Neural cell (in vitro differentiated cells): ENCODE measurements around the gene JUND. TPM values are rescaled to one million over a fixed set of nuclear protein-coding genes. Genes with fewer than 3 reads are reported as not detected.

Source experiments
- H2AFZ ChIP-seq: fragments of 200-600, 300-800 bp; sonication (generic), shearing (Covaris generic); 2 replicates; pipeline ENCODE4 v1.6.0; 2014; ENCODE audit warnings: low read depth, mild to moderate bottlenecking, antibody characterized with exemption, low read length, moderate library complexity
- H3F3A ChIP-seq: fragments of 200-600 bp; shearing (Covaris generic); 2 replicates; pipeline ENCODE4 v1.6.1; 2016; ENCODE audit warnings: mild to moderate bottlenecking, moderate library complexity, mixed read lengths, antibody characterized with exemption, low read length; ENCODE audit not compliant: insufficient read depth, poor library complexity, severe bottlenecking
- H3K27ac ChIP-seq: fragments of 200-600, 300-800 bp; sonication (generic), shearing (Covaris generic); 2 replicates; pipeline ENCODE4 v1.5.1; 2014; ENCODE audit warnings: mild to moderate bottlenecking, low read length, moderate library complexity
- H3K27me3 ChIP-seq: fragments of 300-800, 200-600 bp; sonication (generic), shearing (Covaris generic); 2 replicates; pipeline ENCODE4 v1.6.0; 2014; ENCODE audit warnings: mild to moderate bottlenecking, low read depth, low read length, moderate library complexity; ENCODE audit not compliant: insufficient read depth
- H3K36me3 ChIP-seq: fragments of 300-800, 200-600 bp; sonication (generic), shearing (Covaris generic); 2 replicates; pipeline ENCODE4 v1.5.1; 2014; ENCODE audit warnings: mild to moderate bottlenecking, antibody characterized with exemption, low read length, moderate library complexity; ENCODE audit not compliant: insufficient read depth
- H3K4me2 ChIP-seq: fragments of 300-800, 200-600 bp; sonication (generic), shearing (Covaris generic); 2 replicates; pipeline ENCODE4 v1.6.0; 2014; ENCODE audit warnings: mild to moderate bottlenecking, low read length
- H3K4me3 ChIP-seq: fragments of 300-800, 200-600 bp; sonication (generic), shearing (Covaris generic); 2 replicates; pipeline ENCODE4 v1.5.1; 2014; ENCODE audit warnings: mild to moderate bottlenecking, low read length, moderate library complexity
- H3K79me2 ChIP-seq: fragments of 200-600 bp; shearing (Covaris generic); replicated peaks from 2 replicates; pipeline ENCODE4 v1.6.0; 2014; ENCODE audit warnings: mild to moderate bottlenecking, low read length, moderate library complexity; ENCODE audit not compliant: insufficient read depth
- H3K9ac ChIP-seq: fragments of 300-800, 200-600 bp; sonication (generic), shearing (Covaris generic); 2 replicates; pipeline ENCODE4 v1.6.1; 2016; ENCODE audit warnings: mild to moderate bottlenecking, low read length, mixed read lengths
- H3K9me2 ChIP-seq: fragments of 200-600 bp; shearing (Covaris generic); 2 replicates; pipeline ENCODE4 v1.6.1; 2016; ENCODE audit warnings: mild to moderate bottlenecking, low read length, mixed read lengths; ENCODE audit not compliant: insufficient read depth
- H3K9me3 ChIP-seq: fragments of 200-600, 300-800 bp; sonication (generic), shearing (Covaris generic); 2 replicates; pipeline ENCODE4 v1.6.1; 2016; ENCODE audit warnings: mild to moderate bottlenecking, mixed run types, low read length, moderate library complexity, mixed read lengths
- H4K20me1 ChIP-seq: fragments of 200-600 bp; shearing (Covaris generic); 2 replicates; pipeline ENCODE4 v1.6.1; 2016; ENCODE audit warnings: mild to moderate bottlenecking, mixed run types; ENCODE audit not compliant: insufficient read depth
- EZH2 ChIP-seq: fragments of 200-600, 300-800 bp; shearing (Covaris generic), sonication (generic); IDR thresholded peaks from 2 replicates; pipeline ENCODE4 v1.6.1; 2014; ENCODE audit warnings: antibody characterized with exemption, low read length, borderline replicate concordance, mild to moderate bottlenecking; ENCODE audit not compliant: insufficient read depth, poor library complexity, severe bottlenecking
- MXI1 ChIP-seq: fragments of 450-650 bp; conservative IDR thresholded peaks from 2 replicates; pipeline ENCODE4 v1.6.1; 2014; ENCODE audit warnings: antibody characterized with exemption, mild to moderate bottlenecking; ENCODE audit not compliant: poor library complexity, severe bottlenecking
- POLR2AphosphoS5 ChIP-seq: IDR thresholded peaks from 2 replicates; pipeline ENCODE4 v1.6.1; 2012
- RAD21 ChIP-seq: fragments of 450-650 bp; conservative IDR thresholded peaks from 2 replicates; pipeline ENCODE4 v1.6.1; 2014; ENCODE audit warnings: antibody characterized with exemption, mild to moderate bottlenecking, moderate library complexity
- SMC3 ChIP-seq: fragments of 450-650 bp; conservative IDR thresholded peaks from 2 replicates; pipeline ENCODE4 v1.6.1; 2014; ENCODE audit warnings: antibody characterized with exemption, mild to moderate bottlenecking, moderate library complexity; ENCODE audit not compliant: poor library complexity
- TAF1 ChIP-seq: IDR thresholded peaks from 2 replicates; pipeline ENCODE4 v1.6.1; 2012; ENCODE audit warnings: low read depth
- polyA plus RNA-seq: library from polyadenylated mRNA; depleted of rRNA; stranded (reverse); fragments of >200 nt; gene quantifications from 2 replicates; pipeline ENCODE4 v1.2.3, GENCODE V29; 2014
- TF ChIP-seq, protein P1 (sequence below): fragments of 450-650 bp; IDR thresholded peaks from 2 replicates; pipeline ENCODE4 v1.5.1; 2014; ENCODE audit warnings: antibody characterized with exemption, mild to moderate bottlenecking, moderate library complexity; ENCODE audit not compliant: poor library complexity, severe bottlenecking
- TF ChIP-seq, protein P2 (sequence below): IDR thresholded peaks from 2 replicates; pipeline ENCODE4 v1.6.1; 2012; ENCODE audit warnings: borderline replicate concordance

JUND gene
- polyA plus RNA-seq, 1 donor from 2014 or later = 94.9 TPM

DNA sequence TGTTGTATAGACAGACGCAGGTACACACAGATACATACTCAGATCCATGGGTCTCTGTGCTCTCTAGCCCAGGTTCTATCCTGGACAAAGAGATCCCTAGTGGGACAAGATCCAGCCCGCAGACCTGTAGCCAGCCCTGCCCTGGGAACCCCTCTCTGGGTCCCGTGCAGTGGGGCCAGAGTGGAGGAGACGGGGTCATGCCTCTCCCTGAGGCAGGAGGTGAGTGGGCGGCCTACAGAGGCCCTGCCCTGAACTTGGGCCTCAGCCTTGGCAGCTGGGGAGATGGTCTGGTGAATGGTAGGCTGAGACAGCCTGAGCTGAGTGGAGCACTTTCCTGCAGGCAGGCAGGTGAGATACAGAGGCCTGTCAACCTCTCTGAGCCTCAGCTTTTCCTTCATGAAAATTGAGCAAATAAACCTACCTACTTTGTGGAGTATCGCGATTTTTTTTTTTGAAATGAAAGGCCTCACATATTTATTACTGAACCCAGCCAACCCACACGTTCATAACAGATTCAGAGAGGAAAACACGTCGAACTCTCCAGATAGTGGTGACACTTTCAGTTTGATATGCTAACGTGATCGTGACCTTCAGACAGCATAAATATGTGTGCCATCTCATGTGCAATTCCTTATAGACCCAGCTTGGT is 3.4 kb upstream of the JUND start:
- TF ChIP-seq, protein P1, sequence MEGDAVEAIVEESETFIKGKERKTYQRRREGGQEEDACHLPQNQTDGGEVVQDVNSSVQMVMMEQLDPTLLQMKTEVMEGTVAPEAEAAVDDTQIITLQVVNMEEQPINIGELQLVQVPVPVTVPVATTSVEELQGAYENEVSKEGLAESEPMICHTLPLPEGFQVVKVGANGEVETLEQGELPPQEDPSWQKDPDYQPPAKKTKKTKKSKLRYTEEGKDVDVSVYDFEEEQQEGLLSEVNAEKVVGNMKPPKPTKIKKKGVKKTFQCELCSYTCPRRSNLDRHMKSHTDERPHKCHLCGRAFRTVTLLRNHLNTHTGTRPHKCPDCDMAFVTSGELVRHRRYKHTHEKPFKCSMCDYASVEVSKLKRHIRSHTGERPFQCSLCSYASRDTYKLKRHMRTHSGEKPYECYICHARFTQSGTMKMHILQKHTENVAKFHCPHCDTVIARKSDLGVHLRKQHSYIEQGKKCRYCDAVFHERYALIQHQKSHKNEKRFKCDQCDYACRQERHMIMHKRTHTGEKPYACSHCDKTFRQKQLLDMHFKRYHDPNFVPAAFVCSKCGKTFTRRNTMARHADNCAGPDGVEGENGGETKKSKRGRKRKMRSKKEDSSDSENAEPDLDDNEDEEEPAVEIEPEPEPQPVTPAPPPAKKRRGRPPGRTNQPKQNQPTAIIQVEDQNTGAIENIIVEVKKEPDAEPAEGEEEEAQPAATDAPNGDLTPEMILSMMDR = no peak
- TF ChIP-seq TAF1 (no peak), EZH2 (no peak)
- TF ChIP-seq, protein P2, sequence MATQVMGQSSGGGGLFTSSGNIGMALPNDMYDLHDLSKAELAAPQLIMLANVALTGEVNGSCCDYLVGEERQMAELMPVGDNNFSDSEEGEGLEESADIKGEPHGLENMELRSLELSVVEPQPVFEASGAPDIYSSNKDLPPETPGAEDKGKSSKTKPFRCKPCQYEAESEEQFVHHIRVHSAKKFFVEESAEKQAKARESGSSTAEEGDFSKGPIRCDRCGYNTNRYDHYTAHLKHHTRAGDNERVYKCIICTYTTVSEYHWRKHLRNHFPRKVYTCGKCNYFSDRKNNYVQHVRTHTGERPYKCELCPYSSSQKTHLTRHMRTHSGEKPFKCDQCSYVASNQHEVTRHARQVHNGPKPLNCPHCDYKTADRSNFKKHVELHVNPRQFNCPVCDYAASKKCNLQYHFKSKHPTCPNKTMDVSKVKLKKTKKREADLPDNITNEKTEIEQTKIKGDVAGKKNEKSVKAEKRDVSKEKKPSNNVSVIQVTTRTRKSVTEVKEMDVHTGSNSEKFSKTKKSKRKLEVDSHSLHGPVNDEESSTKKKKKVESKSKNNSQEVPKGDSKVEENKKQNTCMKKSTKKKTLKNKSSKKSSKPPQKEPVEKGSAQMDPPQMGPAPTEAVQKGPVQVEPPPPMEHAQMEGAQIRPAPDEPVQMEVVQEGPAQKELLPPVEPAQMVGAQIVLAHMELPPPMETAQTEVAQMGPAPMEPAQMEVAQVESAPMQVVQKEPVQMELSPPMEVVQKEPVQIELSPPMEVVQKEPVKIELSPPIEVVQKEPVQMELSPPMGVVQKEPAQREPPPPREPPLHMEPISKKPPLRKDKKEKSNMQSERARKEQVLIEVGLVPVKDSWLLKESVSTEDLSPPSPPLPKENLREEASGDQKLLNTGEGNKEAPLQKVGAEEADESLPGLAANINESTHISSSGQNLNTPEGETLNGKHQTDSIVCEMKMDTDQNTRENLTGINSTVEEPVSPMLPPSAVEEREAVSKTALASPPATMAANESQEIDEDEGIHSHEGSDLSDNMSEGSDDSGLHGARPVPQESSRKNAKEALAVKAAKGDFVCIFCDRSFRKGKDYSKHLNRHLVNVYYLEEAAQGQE = no peak
- Histone ChIP-seq H3K9ac (peak overlapping the region; percentile 29), H3K9me3 (no peaks in the 10 kb centered on the region), H4K20me1 (peaks cover 8% of the 10 kb centered on the region), H2AFZ (no peak overlapping the region), H3K79me2 (peaks cover 13% of the 10 kb centered on the region), H3K27me3 (no peaks in the 10 kb centered on the region), H3K36me3 (no peaks in the 10 kb centered on the region), H3K4me3 (no peak overlapping the region), H3K27ac (no peak overlapping the region), H3K9me2 (no peaks in the 10 kb centered on the region), H3F3A (peaks cover 5% of the 10 kb centered on the region), H3K4me2 (no peak overlapping the region)

DNA sequence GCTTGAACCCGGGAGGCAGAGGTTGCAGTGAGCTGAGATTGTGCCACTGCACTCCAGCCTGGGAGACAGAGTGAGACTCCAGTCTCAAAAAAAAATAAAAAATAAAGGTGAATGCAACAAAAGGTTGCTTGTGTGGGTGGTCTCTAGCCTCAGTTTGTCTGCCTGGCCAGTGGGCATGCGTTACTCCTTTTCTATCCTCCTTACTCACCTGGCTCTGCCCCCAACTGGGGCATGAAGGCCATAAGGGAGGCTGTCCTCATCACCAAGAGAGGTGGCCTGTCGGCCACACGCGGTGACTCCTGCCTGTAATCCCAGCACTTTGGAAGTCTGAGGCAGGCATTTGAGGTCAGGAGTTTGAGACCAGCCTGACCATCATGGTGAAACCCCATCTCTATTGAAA is 1.9 kb upstream of the JUND start:
- TF ChIP-seq SMC3 (no peak), RAD21 (no peak), EZH2 (no peak), POLR2AphosphoS5 (no peak), TAF1 (no peak), MXI1 (no peak)
- TF ChIP-seq, protein P2 = no peak
- TF ChIP-seq, protein P1 = no peak
- Histone ChIP-seq H3K4me3 (no peak overlapping the region), H3K36me3 (peaks cover 9% of the 10 kb centered on the region), H4K20me1 (peaks cover 22% of the 10 kb centered on the region), H3K27ac (peak overlapping the region; percentile 100), H3K9me3 (no peaks in the 10 kb centered on the region), H2AFZ (no peak overlapping the region), H3K9ac (peak overlapping the region; percentile 99), H3K27me3 (no peaks in the 10 kb centered on the region), H3K4me2 (no peak overlapping the region), H3K9me2 (no peaks in the 10 kb centered on the region), H3F3A (peaks cover 5% of the 10 kb centered on the region), H3K79me2 (peaks cover 28% of the 10 kb centered on the region)
